HG03520 (cell line): Measurements from ENCODE around the gene GSTM4.

ENCODE experiments used
- ATAC-seq: cut with Tn5 transposase; IDR thresholded peaks from one replicate; pipeline ENCODE4 v1.9.1; 2021; ENCODE audit warnings: mild to moderate bottlenecking, moderate library complexity; ENCODE audit not compliant: unreplicated experiment

The GSTM4 gene

GRCh38 chr1:109655615-109656519 is at the start of gene GSTM4:
GSTM4 (plus strand) TSS chr1:109656099; CDS start chr1:109656390, 291 bp downstream.
- peak; percentile 82 for ATAC-seq

GRCh38 chr1:109609881-109610280 is 46.0 kb upstream of the GSTM4 start:
- no peak for ATAC-seq

GRCh38 chr1:109610609-109611307 is 45.1 kb upstream of the GSTM4 start:
- ATAC-seq, result no peak

- no peak for ATAC-seq
Measured at GRCh38 chr1:109611308-109611990, 44.5 kb upstream of the GSTM4 start.

GRCh38 chr1:109613361-109614147 is 42.3 kb upstream of the GSTM4 start:
- no peak for ATAC-seq

- no peak for ATAC-seq
Measured at GRCh38 chr1:109615879-109616278, 40.0 kb upstream of the GSTM4 start.

- ATAC-seq, result no peak
Measured at GRCh38 chr1:109616391-109616790, 39.5 kb upstream of the GSTM4 start.

- ATAC-seq, result no peak
Measured at GRCh38 chr1:109617291-109617801, 38.6 kb upstream of the GSTM4 start.

GRCh38 chr1:109618661-109619575 is 37.0 kb upstream of the GSTM4 start:
- no peak for ATAC-seq

- ATAC-seq, result peak; percentile 43
Measured at GRCh38 chr1:109619576-109620400, 36.1 kb upstream of the GSTM4 start, which contains the start of the genes AMPD2 and GNAT2. AMPD2 (plus strand) TSS chr1:109619837; CDS start chr1:109621176, 1,339 bp downstream. GNAT2 (minus strand) TSS chr1:109619616; CDS start chr1:109612870, 6,746 bp downstream.

GRCh38 chr1:109620401-109620791 is 35.5 kb upstream of the GSTM4 start:
- no peak for ATAC-seq

GRCh38 chr1:109620841-109621286 is 35.0 kb upstream of the GSTM4 start:
- peak; percentile 64 for ATAC-seq

GRCh38 chr1:109621379-109622136 is 34.3 kb upstream of the GSTM4 start:
- no peak for ATAC-seq

- no peak for ATAC-seq
Measured at GRCh38 chr1:109622137-109622892, 33.6 kb upstream of the GSTM4 start.

- ATAC-seq, result no peak
Measured at GRCh38 chr1:109622895-109623294, 33.0 kb upstream of the GSTM4 start.

- ATAC-seq, result no peak
Measured at GRCh38 chr1:109623601-109624161, 32.2 kb upstream of the GSTM4 start.
